Suppressor macrophage treated with lipopolysaccharide for 4 hours (primary cell): ENCODE results near the gene CELSR3.

Source experiments
- DNase-seq: peaks from one replicate; pipeline ENCODE4 v3.0.0-alpha.2; 2020

CELSR3 gene

DNA sequence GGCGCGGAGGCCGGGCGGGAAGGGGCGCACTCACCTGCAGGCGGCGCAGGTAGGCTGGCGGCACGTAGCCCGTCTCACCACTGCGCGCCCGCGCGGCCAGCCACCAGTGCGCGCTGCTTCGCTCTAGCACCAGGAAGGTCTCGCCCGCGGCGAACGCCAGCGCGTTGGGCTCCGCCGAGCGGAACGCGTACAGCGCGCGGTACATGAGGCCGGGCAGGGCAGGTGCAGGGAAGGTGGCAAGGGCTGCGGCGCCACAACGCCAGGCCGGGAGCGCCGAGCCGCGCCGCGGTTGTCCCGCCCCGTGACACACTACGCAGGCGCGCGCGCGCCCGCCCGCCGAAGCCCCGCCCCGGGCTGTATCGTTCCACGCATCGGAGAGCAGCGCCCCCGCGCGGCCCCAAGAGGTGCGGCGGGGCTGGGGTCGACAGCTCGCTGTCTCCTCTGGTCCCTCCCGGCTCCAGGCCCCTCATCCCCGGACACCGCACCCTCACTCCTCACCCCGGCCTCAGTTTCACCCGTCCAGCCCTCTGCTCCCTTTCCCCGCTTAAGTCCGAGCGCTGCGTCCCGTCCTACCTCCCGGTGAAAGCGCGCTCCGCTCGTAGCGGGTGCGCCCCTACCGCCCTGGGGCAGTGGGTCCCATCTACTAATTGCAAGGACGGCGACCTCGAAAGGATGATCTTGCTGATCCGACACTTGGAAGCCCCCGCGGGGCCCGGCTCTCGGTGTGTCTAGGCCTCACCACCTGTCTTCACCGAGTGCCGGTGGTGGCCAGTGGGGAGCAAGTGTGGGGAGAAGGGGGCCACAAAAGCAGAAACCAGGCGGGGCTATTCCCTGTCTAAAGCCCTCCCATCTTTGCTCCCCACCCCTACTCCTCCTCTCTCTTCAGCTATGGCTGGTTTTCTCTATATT is 23.2 kb upstream of the CELSR3 start, which contains the start of gene NCKIPSD:
Gene NCKIPSD, minus strand, starts transcription at position 313 of the 909 bp plus-strand sequence. Its CDS starts 108 bp downstream, at position 205.
- peak; percentile 97 for DNase-seq

DNA sequence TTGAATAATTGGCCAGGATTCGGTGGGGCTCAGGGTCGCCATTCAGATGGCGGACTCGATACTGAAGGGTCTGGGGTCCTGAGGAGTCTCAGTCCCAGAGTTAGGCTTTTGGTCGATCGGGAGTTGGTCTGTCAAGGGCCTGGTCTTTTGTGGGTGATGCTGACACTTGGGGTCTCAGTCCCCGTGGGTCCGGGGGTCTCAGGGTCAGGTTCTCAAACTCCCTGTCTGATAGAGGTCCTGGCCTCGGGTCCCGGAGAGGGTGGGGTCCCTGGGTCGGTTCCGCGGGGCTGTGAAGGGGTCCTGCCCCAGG is 22.6 kb upstream of the CELSR3 start:
- DNase-seq = no peak

DNA sequence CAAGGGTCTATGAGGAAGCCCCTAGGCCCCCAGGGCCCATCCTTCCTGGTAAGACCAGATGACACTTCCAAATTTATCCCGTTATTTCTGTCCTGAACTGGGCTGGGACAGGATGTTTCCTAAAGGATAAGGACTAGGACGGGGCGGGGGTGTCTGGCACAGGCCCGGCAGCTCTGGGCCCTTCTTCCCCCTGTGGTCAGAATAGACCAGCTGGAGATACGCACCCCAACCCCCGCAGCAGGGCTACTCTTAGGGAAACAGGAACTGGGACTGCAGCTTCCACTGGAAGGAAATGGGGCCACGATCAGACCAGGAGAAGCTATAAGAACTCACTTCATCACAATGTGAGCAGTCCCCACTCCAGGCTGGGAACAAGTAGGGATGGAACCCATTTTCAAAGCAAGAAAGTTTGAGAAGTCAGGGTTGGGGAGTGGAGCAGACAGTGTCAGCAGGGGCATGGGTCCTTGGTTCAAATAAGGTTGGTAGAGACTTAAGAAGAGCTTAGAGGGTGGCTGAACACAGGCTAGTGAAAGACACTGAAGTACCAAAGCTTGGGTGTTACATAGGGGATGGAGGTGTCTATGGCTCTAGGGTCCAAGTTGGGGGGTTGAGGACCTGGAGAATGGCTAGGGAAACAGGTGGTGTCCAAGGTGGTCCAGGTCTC is 21.9 kb upstream of the CELSR3 start:
- peak; percentile 71 for DNase-seq

DNA sequence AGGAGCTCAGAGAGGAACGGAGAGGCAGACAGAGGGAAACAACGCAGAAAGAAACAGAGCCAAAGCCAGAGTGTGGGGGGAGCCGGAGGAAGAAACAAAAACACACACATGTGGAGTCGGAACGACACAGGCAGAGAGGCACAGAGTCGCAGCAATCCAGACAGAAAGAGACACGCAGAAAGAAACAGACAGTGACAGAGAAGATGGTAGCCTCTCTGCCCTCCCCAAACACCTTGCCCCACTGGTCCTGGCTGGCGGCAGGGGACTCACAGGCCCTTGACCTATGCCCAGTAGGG is 21.3 kb upstream of the CELSR3 start:
- DNase-seq = no peak

DNA sequence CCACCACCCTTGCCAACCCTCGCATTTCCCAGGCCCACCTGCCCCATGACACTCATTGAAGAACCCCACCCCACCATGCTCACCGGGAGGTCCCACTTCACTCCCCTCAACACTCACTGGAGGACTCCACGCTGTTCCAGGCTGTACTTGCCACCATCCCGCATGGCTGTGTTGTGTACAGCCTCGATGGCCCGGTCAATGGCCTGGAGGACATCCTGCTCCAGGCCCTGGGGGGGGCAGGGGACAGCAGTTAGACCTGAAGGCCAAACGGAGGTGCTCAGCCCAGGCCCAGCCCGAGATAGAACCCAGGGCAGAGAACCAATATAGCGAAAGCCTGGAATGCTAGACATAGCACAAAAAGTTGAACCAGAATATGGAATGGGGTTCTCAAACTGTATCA is 20.1 kb upstream of the CELSR3 start:
- DNase-seq = no peak

DNA sequence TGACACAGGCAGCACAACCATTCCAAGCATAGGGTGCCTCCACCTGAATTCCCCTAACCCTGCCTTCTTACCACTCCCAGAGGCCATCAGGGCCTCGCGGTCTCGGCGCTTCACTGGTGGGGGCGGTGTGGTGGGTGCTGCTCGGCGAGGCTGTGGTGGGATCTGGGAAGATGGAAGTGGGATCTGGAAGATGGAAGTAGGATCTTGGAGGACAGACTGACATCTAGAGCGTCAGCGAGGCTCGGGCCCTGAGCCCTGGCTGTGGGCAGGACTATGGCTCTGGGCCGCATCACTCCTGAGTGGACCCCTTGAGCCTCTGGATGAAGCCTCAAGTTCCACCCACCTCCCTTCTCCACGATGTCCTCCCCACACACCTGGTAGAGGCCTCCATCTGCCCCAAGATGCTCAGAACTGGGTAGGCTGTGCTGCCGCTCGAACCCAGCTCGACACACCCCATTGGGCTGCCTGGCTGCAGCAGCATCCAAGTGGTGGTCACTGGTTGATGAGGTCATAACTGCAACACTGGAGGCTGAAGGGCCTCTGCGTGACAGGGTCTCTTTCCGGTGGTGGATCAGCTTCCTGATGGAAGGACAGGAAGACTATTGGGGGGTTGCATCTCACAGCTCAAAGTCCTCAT is 19.4 kb upstream of the CELSR3 start:
- no peak for DNase-seq

DNA sequence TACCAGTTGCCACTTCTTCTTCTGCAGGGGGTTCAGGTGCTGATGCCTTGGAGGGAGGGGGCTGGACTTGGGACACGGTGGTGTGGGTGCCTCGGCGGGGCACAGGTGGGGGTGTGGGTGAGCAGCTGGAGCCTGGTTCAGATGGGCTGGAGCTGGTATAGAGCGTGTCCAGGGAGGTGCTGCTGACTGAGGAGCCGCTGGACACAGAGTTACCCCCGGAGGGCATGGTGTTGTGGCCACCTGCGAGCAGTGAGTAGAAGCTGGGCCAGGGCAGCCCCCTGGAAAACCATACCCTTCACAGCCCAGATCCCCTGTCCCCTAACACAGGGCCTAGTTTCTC is 18.8 kb upstream of the CELSR3 start:
- no peak for DNase-seq

DNA sequence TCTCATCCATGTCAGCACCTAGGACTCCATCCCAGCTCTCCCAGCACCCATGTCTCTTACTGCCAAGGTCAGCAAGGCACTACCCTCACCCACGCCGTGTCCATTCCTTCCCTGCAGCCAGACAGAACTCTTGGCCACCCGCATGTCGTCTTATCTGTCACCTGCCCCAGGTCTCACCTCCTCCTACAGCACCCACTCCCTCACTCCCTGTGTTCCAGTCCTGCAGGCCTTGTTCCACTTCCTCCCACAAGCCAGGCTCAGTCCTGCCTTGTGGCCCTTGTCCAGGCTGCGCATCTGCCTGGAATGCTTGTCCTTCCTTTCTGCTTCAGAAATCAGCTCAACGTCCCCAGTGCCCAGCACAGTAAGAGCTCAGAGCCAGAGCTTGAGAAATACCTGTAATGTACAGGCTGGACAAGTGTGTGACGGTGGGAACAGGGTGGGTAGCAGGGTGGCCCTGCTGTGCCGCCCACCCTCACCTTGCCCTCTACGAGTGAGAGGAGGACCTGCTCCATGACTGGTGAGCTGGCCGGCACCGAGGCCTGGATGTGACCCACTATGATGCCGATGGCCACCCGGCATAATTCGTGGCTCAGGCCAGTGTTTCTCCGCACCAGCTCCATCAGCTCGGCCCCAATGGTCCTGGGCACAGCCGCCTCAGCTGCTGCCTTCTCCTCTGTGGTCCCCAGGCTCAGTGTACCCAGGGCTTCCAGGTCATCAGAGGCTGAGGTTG is 18.3 kb upstream of the CELSR3 start:
- no peak for DNase-seq

DNA sequence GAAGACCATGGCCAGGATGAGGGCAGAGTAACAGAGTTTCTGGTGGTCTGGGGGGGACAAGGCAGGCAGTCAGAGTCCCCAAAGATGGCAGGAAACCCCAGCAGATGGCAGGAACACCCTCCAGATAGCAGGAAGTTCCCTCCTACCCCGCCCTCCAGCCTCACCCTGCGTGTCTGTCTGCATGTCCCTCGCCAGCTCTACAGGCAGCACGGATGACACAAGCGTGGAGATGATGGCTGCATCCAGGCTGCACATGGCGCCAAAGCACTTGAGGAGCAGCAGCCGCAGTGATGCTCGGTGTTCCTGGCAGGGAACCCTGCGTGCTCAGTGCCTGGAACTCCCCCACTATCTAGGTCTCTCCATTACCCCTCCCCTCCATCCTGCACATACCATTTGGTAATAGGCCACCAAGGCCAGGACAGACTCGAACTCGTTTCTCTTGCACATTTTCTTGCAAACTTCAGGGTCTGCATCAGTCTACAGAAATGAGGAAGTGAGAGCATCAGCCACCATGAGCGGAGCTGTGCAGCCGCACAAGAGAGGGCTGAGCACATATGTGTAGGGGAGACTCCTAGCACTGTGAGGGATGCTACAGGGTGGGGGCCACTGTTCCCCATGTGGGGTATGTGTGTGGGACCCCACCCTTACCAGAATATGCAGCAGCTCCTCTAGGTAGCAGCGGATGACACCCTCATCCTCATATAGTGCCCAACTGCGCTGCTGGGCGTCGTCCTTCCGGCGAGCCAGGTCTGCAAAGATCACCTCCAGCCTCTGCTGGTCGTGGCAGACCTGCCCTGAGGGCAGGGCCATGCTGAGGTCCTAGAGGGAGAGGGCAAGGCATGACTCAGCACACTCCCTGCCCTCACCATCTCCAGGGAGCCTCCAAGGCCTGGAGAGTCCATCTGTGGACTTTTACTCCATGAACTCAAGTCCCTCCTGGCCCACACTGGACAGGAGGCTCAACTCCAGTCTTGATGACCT is 17.0 kb upstream of the CELSR3 start:
- no peak for DNase-seq

DNA sequence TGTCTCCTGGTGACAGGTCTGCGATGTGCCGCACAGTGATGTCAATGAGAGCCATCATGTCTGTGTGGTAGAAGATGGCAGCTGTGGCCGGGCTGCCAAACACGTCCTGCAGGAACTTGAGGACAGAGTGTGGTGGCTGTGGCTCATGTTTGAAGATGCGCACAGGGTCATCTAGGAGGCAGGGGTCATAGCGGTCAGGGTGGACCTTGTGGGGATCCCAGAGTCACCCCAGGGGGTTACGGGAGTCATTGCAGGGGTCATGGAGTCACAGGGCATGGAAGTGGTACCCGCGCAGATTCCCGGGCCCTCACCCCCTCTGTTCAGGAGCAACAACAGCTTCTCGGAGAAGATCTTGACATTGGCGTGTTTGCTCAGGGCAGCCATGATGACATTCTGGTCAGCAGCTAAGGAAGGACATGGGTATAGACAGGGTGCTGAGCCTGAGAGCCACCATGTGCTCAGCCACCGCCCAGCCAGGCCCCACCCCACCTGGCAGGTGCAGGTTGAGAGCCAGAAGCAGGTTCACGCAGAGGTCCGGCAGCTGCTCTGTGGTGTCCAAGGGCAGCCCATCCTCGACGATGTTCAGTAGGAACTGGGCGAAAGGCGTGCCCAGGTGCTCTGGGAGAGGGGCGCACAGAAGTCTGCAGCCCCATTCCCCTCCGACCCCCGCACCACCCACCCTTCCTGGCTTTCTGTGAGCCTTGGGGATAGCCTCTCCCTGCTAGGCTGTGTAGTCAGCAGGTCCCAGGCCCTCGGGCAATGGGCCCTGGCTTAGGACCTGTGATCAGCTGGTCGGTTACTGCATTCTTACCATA is 16.1 kb upstream of the CELSR3 start:
- no peak for DNase-seq

DNA sequence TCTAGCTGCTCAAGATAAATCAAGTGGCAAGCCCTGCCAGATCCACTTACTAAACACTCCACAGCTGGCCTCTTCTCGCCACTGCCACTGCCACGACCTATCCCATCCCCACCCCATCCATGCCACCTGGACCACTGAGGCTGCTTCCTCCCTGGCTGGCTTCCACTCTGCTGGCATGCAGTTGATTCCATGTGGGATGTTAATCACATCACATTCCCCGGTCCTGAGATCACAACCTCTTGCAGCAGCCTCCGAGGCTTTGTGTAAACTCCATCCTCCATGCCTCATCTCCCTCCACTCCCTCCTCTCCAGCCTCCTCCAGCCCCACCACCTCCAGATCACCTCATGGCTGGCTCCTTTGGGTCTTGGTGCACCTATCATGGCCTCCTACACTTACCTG is 15.4 kb upstream of the CELSR3 start:
- no peak for DNase-seq

DNA sequence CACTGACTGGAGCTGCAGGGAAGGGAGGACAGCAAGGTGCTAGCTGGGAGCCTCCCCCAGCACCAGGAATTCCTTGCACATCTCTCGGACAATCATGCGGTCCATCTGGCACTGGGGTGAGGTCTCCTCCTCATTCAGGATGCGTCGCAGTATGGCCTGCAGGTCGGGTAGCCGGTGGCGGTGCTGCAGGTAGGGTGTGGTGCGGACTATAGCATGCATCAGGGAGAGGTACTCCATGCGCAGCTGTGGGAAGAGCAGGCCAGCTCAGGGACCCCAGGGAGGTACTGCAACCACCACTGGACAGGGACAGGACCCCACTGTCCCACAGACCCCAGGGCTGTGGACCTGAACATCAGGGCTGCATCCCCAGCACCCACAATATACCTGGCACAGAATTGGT is 11.8 kb upstream of the CELSR3 start:
- DNase-seq = no peak

DNA sequence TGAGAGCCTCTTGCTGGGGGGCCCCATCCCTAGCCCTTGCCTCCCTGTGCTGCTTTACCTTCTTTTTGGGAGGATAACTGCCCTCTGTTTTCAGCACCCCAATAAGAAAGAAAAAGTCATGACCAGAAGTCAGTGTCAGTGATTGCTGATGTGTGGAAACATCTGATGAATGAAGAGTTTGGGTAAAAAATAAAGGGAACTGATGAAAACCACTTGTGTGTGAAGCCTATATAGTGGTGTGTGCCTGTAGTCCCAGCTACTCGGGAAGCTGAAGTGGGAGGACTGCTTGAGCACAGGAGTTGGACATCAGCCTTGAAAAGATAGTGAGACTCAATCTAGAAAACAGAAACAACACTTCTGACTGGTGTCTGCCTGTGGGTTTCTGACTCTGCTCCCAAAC is 9.8 kb upstream of the CELSR3 start:
- DNase-seq = no peak

DNA sequence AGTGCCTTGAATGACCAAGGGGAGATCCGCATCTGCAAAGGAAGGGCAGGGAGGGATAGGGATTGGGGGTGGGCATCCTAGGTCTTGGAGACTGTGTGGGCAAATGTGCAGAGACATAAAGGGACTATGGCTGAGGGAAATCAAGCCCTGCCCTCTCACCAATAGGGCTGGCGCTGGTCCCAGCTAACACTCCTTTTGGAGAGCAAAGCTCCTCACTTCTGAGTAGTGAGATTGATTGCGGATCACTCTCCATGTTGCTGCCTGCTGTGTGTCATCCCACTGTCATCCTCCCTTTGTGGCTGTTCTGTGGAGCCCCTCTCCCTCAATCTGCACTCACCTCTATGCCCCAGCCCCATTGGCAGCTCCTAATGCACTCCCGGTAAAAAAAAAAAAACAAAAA is 2.2 kb upstream of the CELSR3 start:
- no peak for DNase-seq

DNA sequence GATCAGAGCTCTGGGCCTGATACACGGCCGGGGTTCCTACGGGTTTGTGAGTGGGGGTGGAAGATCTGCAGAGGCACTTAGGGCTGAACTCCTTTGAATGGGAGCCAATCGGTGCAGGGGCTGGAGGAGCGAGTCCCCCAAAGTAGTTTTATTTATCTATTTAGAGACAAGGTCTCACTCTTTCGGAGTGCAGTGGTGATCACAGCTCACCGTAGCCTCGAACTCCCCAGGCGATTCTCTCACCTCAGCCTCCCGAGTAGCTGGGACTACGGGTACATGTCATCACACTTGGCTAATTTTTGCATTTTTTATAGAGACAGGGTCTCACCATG is 1.6 kb upstream of the CELSR3 start:
- no peak for DNase-seq

DNA sequence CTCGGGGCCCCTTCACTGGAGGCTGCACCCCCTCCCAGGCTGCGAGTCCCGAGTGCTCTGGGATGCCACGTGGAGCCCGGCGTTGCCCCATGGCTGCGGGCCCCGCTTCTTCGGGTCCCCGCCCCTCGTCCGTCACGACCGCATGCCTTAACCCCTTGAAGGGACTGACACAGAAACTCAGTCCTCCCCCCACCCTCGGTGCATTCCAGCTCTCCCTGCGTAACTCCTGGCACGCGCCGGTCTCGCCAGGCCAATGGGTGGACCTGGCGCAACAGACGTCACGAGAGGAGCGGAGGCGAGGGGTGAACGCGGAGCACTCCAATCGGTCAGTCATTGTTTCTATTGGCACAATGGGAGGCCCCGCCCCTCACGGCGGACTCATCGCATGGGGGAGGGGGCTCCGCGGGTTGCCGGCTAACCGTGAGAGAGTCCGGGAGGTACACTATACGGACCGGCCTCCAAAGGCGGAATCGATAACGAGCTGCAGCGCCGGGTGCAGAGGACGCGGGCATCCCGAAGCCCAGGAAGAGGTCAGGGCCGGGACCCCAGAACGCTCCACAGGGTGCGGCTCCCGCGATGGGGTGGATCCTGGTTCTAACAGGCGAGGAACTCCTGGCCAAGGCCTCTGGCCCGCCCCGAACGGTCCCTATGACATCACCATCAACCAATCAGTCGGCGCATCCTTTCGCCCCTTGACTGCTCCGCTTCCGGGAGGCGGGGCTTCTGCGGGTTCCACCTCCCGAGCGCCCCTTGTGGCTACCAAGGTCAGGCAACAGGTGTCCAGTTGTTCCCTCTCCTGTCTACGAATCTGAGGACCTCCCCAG is 1.0 kb upstream of the CELSR3 start:
- peak; percentile 98 for DNase-seq

DNA sequence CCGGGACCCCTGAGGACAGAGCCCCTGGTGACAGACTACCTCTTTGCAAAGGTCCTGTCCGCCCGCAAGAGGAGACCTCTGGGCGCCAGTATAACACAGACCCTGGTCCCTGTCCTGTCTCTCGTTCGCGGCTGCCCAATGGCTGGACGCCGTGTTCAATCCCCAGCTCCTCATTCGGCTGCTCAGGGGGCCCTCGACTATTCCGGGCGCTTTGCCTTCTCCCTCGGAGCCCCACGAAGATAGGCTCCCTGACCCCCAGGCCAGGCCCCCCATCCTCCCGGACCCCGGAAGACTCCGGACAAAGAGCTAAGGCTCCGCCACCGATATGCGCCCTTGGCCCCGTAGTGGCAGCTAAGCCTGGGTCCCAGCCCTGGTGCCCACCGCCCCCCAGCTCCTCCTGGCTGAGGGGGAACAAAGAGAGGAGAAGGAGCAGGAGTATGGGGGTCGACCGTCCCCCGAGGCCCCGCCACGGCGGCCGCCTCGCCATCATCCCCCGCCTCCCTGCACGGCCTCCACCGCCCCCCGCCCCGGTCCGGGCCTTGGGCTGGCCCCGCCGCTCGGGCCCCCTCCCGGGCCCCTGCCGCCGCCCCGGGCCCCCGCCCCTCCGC is 437 bp downstream of the CELSR3 start:
- DNase-seq = no peak

DNA sequence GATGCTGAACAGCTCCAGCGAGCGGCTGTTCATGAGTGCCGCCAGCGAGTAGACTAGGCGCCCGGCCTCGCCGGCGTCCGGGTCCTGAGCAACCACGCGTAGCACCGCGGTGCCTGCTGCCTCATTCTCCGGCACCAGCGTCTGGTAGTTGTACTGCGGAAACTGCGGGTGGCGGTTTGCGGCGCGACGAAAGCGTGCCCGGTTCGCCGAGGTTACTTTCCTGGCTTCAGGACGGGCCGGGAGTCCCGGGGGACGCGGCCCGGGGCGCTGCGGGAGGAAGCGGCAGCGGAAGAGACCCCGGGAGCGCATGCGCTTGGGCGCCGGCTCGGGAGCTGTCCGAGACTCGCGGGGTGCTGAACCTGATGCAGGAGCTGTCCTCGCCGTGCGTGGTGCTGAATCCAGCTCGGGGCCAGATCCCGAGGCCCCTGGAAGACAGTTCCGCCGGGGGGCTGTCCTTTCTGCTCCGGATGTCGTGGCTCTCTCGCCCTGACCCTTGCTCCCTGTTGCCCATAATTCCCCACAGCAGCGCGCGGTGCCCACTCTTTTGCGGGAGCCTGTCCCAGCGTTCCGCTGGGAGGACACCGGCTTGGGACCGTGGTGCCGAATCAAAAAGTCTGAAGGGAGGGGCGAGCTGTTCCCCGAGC is 1.1 kb downstream of the CELSR3 start:
- peak; percentile 64 for DNase-seq

DNA sequence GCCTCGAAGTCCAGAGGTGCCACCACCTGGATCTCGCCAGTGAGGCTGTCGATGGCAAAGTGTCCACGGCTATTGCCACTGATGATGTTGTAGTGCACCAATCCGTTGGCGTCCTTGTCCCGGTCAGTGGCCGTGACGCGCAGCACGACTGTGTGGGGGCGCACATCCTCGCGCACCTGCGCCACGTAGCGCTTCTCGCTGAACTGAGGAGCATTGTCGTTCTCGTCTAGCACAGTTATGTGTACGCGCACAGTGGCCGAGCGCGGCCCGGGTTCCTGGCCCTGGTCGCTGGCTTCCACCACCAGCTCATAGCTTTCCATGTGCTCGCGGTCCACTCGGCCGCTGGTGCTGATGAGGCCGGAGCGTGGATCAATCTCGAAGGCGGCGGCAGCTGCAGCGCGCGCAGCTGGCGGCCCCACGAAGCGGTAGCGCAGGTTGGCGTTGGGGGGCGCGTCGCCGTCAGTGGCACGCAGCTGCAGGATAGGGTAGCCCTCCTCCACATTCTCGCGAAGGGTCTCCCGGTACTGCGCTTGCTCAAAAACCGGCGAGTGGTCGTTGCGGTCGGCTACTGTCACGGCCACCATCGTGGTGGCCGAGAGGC is 1.8 kb downstream of the CELSR3 start:
- no peak for DNase-seq
